Activated CD8-positive, alpha-beta memory T cell treated with anti-CD3 and anti-CD28 coated beads, Interleukin-2, amount 50 U/mL, for 1 hour (primary cell): ENCODE data around the gene DENND4C.
"Not testable (repeated sequence)": the region's sequence is repeated elsewhere in the genome, so short reads cannot be mapped to it uniquely, and the experiment has no call there.

Experiments used
- DNase-seq: peaks from one replicate; pipeline ENCODE4 v3.0.0-alpha.2; 2020; ENCODE audit errors: extremely low read depth

Gene DENND4C

GRCh38 chr9:19410195-19410503 lies 179.7 kb downstream of the DENND4C start:
- DNase-seq: no peak

GRCh38 chr9:19410594-19410993 lies 180.1 kb downstream of the DENND4C start:
- no peak for DNase-seq

- no peak for DNase-seq
Measured at GRCh38 chr9:19411316-19411715, 180.8 kb downstream of the DENND4C start.

GRCh38 chr9:19413456-19413855 lies 183.0 kb downstream of the DENND4C start:
- not testable (repeated sequence) for DNase-seq

- DNase-seq: no peak
Measured at GRCh38 chr9:19416143-19416542, 185.7 kb downstream of the DENND4C start.

- no peak for DNase-seq
Measured at GRCh38 chr9:19420877-19421276, 190.4 kb downstream of the DENND4C start.
